Aorta (tissue), 5 donors: ENCODE data around the gene A1BG. TPM values are rescaled to one million over a fixed set of nuclear protein-coding genes. Genes with fewer than 3 reads are reported as not detected.
"Not testable (repeated sequence)": the region's sequence is repeated elsewhere in the genome, so short reads cannot be mapped to it uniquely, and the experiment has no call there.

Source experiments
- ATAC-seq: fragments of 200-7000 bp; cut with Tn5 transposase; one replicate; pipeline ENCODE4 v1.9.1; 2022; ENCODE audit warnings: moderate library complexity; ENCODE audit not compliant: low FRiP score
- DNase-seq, 2 donors: peaks; one replicate each; pipeline ENCODE4 v3.0.0-alpha.2; 2020
- H3K27ac ChIP-seq, 2 donors: one replicate each; pipeline ENCODE4 v1.5.1; 2013; ENCODE audit warnings: low read length in 2 of 2, mild to moderate bottlenecking in 2 of 2, moderate library complexity in 2 of 2, control low read depth in 1 of 2, inconsistent platforms in 1 of 2, low read depth in 1 of 2
- H3K27me3 ChIP-seq, 2 donors: one replicate each; pipeline ENCODE4 v1.6.1; 2013; ENCODE audit warnings: control low read depth in 1 of 2, low read length in 1 of 2, mild to moderate bottlenecking in 1 of 2, moderate library complexity in 1 of 2; ENCODE audit not compliant: insufficient read depth in 2 of 2, control insufficient read depth in 1 of 2
- H3K36me3 ChIP-seq, 2 donors: one replicate each; pipeline ENCODE4 v1.6.1; 2013; ENCODE audit warnings: control low read depth in 1 of 2, low read length in 1 of 2, mild to moderate bottlenecking in 1 of 2; ENCODE audit not compliant: insufficient read depth in 2 of 2, control insufficient read depth in 1 of 2
- H3K4me1 ChIP-seq, 2 donors: one replicate each; pipeline ENCODE4 v1.6.1; 2013; ENCODE audit warnings: low read length in 2 of 2, control low read depth in 1 of 2, mild to moderate bottlenecking in 1 of 2, moderate library complexity in 1 of 2; ENCODE audit not compliant: insufficient read depth in 2 of 2, control insufficient read depth in 1 of 2
- H3K4me3 ChIP-seq, 2 donors: one replicate each; pipeline ENCODE4 v1.5.1; 2013; ENCODE audit warnings: low read length in 2 of 2, control low read depth in 1 of 2, mild to moderate bottlenecking in 1 of 2
- H3K9me3 ChIP-seq: one replicate; pipeline ENCODE4 v1.6.1; 2013; ENCODE audit warnings: mild to moderate bottlenecking, low read length; ENCODE audit not compliant: control insufficient read depth
- WGBS, 2 donors: extraction: QIAGEN DNeasy Blood & Tissue Kit; methylation state at CpG; one replicate each; pipeline ENCODE4 v1.1.7; 2013; 5-methylcytosine and 5-hydroxymethylcytosine counted together
- intact Hi-C, 2 donors: fragments of 100-400 bp; cut with DNase I; formaldehyde crosslinking; loops; one replicate each; pipeline versions ENCODE4 v1.14.2 to v1.15.0; 2022
- polyA plus RNA-seq, 2 donors: library from polyadenylated mRNA; stranded (reverse); fragments of 200-250 nt; gene quantifications; one replicate each; pipeline ENCODE4 v1.2.3, GENCODE V29; 2013
- total RNA-seq, 2 donors: library from RNA; stranded (reverse); fragmentation: NEBNext Ultra II Directional; extraction: Animal tissue kit (Norgen Biotek cat#: 25700); gene quantifications; one replicate each; pipeline ENCODE4 v1.2.1, GENCODE V29; 2021
- donor health status: healthy with polysubstance abuse.
- donor health status: Bipolar disorder and iron deficiency.
- donor health status: DM: no; HTN: no; CAD: no.
- donor health status: DM: no; HTN: no; CAD: no.
- donor health status: DM: yes; HTN: yes; CAD: no.

Gene A1BG
- total and polyA plus RNA-seq, 4 donors = 9.7 to 81.6 (median 16.4) TPM

DNA sequence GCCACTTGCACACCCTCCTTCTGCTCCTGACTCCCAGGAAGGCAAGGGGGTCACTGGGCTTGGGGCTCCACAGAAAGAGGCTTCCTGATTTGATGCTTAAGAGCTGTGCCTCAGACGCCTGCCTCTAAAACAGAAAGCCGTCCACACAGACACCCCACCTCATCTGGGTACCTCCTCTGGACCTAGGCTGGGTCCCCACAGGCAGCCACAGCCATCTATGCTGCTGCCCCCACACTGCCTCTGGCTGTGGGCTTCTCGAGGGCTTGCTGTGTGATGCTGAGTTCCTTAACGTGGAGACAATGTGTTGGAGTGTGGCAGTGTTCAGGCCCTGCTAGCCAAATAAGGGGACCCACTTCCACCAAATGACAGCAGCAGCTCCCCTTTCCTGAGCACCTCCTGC lies 35.0 kb downstream of the A1BG start:
- Histone ChIP-seq H3K27ac (no peak overlapping the region), H3K36me3 (peaks cover 0 to 3% of the 10 kb centered on the region in 2 donors), H3K27me3 (no peaks in the 10 kb centered on the region), H3K4me3 (no peak overlapping the region), H3K9me3 (no peaks in the 10 kb centered on the region), H3K4me1 (no peaks in the 10 kb centered on the region)
- DNase-seq = no peak
- ATAC-seq = no peak
- 78 to 83% methylated on average over 4 of the region's 4 CpGs for WGBS, 2 donors
- intact Hi-C loops = no loop called here

DNA sequence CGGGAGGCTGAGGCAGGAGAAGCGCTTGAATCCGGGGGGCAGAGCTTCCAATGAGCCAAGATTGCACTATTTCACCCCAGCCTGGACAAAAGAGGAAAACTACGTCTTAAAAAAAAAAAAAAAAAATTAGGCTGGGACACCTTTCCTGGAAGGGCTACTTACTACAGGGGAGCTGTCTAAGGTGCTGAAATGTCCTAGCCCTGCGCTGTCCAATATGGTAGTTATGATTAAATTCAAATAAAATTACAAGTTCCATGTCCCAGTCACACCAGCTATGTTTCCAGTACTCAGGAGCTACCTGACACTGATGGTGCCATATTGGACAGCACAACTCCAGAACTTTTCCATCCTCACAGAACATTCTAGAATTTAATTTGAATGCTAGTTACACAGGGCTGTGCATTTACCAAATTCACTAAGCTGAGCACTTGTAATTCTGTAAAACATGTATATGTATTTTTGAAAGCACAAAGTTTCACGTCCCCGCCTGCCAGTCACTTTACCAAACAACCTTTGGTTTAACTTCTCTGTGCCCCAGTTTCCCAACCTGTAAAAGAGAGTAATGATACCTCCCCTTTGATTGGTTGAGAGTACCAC lies 35.7 kb downstream of the A1BG start:
- Histone ChIP-seq H3K9me3 (no peaks in the 10 kb centered on the region), H3K36me3 (peaks cover 0 to 7% of the 10 kb centered on the region in 2 donors), H3K27me3 (no peaks in the 10 kb centered on the region), H3K4me3 (no peak overlapping the region), H3K4me1 (no peaks in the 10 kb centered on the region), H3K27ac (no peak overlapping the region)
- DNase-seq = no peak
- no peak for ATAC-seq
- intact Hi-C loops = no loop called here
- 53 to 58% methylated on average over 7 of the region's 7 CpGs for WGBS, 2 donors

GRCh38 chr19:58315580-58315979 lies 37.7 kb downstream of the A1BG start:
- no peaks in the 10 kb centered on the region for H3K27me3 ChIP-seq
- WGBS, 2 donors = 94 to 96% methylated on average over 2 of the region's 2 CpGs
- no peak for DNase-seq
- no peak for ATAC-seq
- intact Hi-C loops = no loop called here
- no peaks in the 10 kb centered on the region for H3K9me3 ChIP-seq
- no peak overlapping the region for H3K4me3 ChIP-seq
- no peaks in the 10 kb centered on the region for H3K4me1 ChIP-seq
- H3K36me3 ChIP-seq = peaks cover 0 to 8% of the 10 kb centered on the region in 2 donors
- no peak overlapping the region for H3K27ac ChIP-seq

- DNase-seq (no peak), ATAC-seq (no peak)
- H3K9me3 ChIP-seq = no peaks in the 10 kb centered on the region
- intact Hi-C loops = no loop called here
- peaks cover 0 to 8% of the 10 kb centered on the region in 2 donors for H3K36me3 ChIP-seq
- H3K27me3 ChIP-seq = no peaks in the 10 kb centered on the region
- H3K4me3 ChIP-seq = no peak overlapping the region
- 81 to 85% methylated on average over 7 of the region's 7 CpGs for WGBS, 2 donors
- H3K27ac ChIP-seq = no peak overlapping the region
- H3K4me1 ChIP-seq = no peaks in the 10 kb centered on the region
These were observed 41.9 kb downstream of the A1BG start for GRCh38 chr19:58311345-58311865.

DNA sequence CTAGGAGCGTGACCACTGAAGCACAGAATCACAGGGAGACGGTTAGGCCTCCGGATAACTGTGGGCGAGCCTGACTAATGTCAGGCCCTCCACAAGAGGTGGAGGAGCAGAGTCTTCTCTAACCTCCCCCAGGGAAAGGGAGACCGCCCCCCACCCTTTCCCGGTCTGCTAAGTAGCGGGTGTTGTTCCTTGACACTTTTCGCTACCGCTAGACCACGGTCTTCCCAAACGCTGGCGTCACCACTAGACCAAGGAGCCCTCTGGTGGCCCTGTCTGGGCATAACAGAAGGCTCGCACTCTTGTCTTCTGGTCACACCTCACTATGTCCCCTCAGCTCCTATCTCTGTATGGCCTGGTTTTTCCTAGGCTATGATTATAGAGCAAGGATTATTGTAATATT lies 42.6 kb downstream of the A1BG start:
- H3K27ac ChIP-seq, H3K36me3 ChIP-seq, DNase-seq, H3K9me3 ChIP-seq, H3K27me3 ChIP-seq, H3K4me3 ChIP-seq, ATAC-seq, intact Hi-C loops, H3K4me1 ChIP-seq: not testable (repeated sequence)
- WGBS, 2 donors = 41 to 46% methylated on average over 12 to 13 of the region's 13 CpGs

- 87 to 89% methylated on average over 4 of the region's 4 CpGs for WGBS, 2 donors
- DNase-seq = no peak
- H3K36me3 ChIP-seq = peaks cover 0 to 3% of the 10 kb centered on the region in 2 donors
- H3K4me1 ChIP-seq = peaks cover 0 to 6% of the 10 kb centered on the region in 2 donors
- no peak overlapping the region for H3K27ac ChIP-seq
- no peak for ATAC-seq
- H3K27me3 ChIP-seq = no peaks in the 10 kb centered on the region
- intact Hi-C loops = no loop called here
- H3K9me3 ChIP-seq = no peaks in the 10 kb centered on the region
- H3K4me3 ChIP-seq = no peak overlapping the region
These were observed 45.6 kb downstream of the A1BG start for GRCh38 chr19:58307736-58308135.

DNA sequence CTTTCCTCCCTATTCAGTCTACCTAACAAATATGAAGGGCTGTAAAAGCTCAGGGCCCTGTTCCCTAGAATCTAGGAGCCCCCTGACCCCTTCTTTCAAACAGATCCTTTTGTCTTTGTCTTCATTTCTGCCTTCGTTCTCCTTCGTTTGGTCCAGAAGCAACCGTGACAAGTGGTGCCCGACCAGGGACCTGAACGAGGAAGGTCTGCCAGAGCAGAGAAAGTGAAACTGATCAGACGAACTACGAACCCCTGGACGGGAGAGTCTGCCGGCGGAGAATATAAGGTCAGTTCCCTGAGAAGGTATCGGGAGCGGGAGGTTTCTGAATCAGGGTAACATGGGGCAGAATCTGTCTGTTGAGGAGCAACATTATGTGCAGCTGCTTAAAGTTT lies 47.4 kb downstream of the A1BG start:
- WGBS, 2 donors = 67 to 71% methylated on average over 12 of the region's 12 CpGs
- ATAC-seq (no peak), DNase-seq (no peak)
- Histone ChIP-seq H3K27me3 (no peaks in the 10 kb centered on the region), H3K9me3 (no peaks in the 10 kb centered on the region), H3K27ac (no peak overlapping the region), H3K36me3 (no peaks in the 10 kb centered on the region), H3K4me1 (peaks cover 0 to 6% of the 10 kb centered on the region in 2 donors), H3K4me3 (peak overlapping the region; percentile 76 to 85)
- intact Hi-C loops = loop anchor here (1.0 to 2.0 kb wide), 2 partner anchors 21 to 27 kb away; partner anchors contain the start of gene ZNF8 (in 2 of the 2)

- H3K27ac ChIP-seq = peak within 1 kb of the TSS; percentile 52 to 66
- peaks cover under 1% of the 10 kb centered on the region for H3K9me3 ChIP-seq
- peak; percentile 99 for ATAC-seq
- H3K4me3 ChIP-seq = peak within 1 kb of the TSS; percentile 76 to 85
- peak; percentile 98 to 99 for DNase-seq
- 0 to 1% methylated on average over 55 of the region's 55 CpGs for WGBS, 2 donors
- intact Hi-C loops = loop anchor here (1.0 to 2.0 kb wide), 2 partner anchors 22 to 26 kb away; partner anchors contain the start of gene ZNF8 (in 2 of the 2)
- H3K27me3 ChIP-seq = no peaks in the 10 kb centered on the region
- H3K4me1 ChIP-seq = peaks cover 0 to 6% of the 10 kb centered on the region in 2 donors
- H3K36me3 ChIP-seq = peaks cover 0 to 3% of the 10 kb centered on the region in 2 donors
These were observed 48.0 kb downstream of the A1BG start, which contains the start of gene ERVK3-1 for GRCh38 chr19:58305065-58305931. Gene ERVK3-1, plus strand, starts transcription at chr19:58305377. Its CDS starts 6,792 bp downstream, at chr19:58312169.
